GM06990 (cell line): Measurements from ENCODE around the gene STARD7.

ENCODE experiments used
- DNase-seq: peaks from one replicate; pipeline ENCODE4 v3.0.0-alpha.2; 2011; ENCODE audit not compliant: insufficient read length; ENCODE audit errors: extremely low read depth
- H3K27me3 ChIP-seq: replicated peaks from 2 replicates; pipeline ENCODE4 v1.6.0; 2011; ENCODE audit warnings: low read length; ENCODE audit not compliant: control insufficient read depth, insufficient read depth
- H3K36me3 ChIP-seq: 2 replicates; pipeline ENCODE4 v1.5.1; 2011; ENCODE audit warnings: low read length; ENCODE audit not compliant: control insufficient read depth, insufficient read depth
- H3K4me3 ChIP-seq: replicated peaks from 2 replicates; pipeline ENCODE4 v1.5.1; 2011; ENCODE audit warnings: low read depth, mild to moderate bottlenecking, control low read depth, low read length
- CTCF ChIP-seq: IDR thresholded peaks from 2 replicates; pipeline ENCODE4 v1.5.1; 2011; ENCODE audit warnings: low read length, control low read depth, mild to moderate bottlenecking, inconsistent platforms; ENCODE audit not compliant: insufficient read depth, poor library complexity, severe bottlenecking

STARD7 gene

GRCh38 chr2:96180521-96180920 is 28.1 kb downstream of the STARD7 start:
- H3K36me3 ChIP-seq: peaks cover 9% of the 10 kb centered on the region
- no peak for DNase-seq

GRCh38 chr2:96180002-96180401 is 28.6 kb downstream of the STARD7 start:
- Histone ChIP-seq H3K27me3 (no peaks in the 10 kb centered on the region), H3K4me3 (no peak overlapping the region), H3K36me3 (peaks cover 7% of the 10 kb centered on the region)
- DNase-seq: no peak
- no peak for TF ChIP-seq CTCF

More at GRCh38 chr2:96180521-96180920, 28.1 kb downstream of the STARD7 start:
- Histone ChIP-seq H3K27me3 (no peaks in the 10 kb centered on the region), H3K4me3 (no peak overlapping the region)
- no peak for TF ChIP-seq CTCF

- no peak for DNase-seq
- no peak for TF ChIP-seq CTCF
- no peak overlapping the region for H3K4me3 ChIP-seq
- H3K36me3 ChIP-seq: no peaks in the 10 kb centered on the region
- H3K27me3 ChIP-seq: no peaks in the 10 kb centered on the region
Measured at GRCh38 chr2:96176661-96177060, 32.0 kb downstream of the STARD7 start.

- TF ChIP-seq CTCF: no peak
- H3K4me3 ChIP-seq: no peak overlapping the region
- DNase-seq: no peak
- no peaks in the 10 kb centered on the region for H3K36me3 ChIP-seq
- H3K27me3 ChIP-seq: no peaks in the 10 kb centered on the region
Measured at GRCh38 chr2:96175951-96176350, 32.7 kb downstream of the STARD7 start.

GRCh38 chr2:96174251-96175144 is 34.1 kb downstream of the STARD7 start:
- peak; percentile 54 for DNase-seq
- Histone ChIP-seq H3K4me3 (no peak overlapping the region), H3K27me3 (no peaks in the 10 kb centered on the region), H3K36me3 (no peaks in the 10 kb centered on the region)
- peak; percentile 95 for TF ChIP-seq CTCF
